GM19397 (cell line): ENCODE measurements around the gene DNAH11.
A peak's percentile ranks its signal among the peaks of the same experiment; 100 is the strongest.
"Not testable (repeated sequence)": the region's sequence is repeated elsewhere in the genome, so short reads cannot be mapped to it uniquely, and the experiment has no call there.

Experiments
- ATAC-seq: cut with Tn5 transposase; IDR thresholded peaks from one replicate; pipeline ENCODE4 v1.9.1; 2021; ENCODE audit warnings: mild to moderate bottlenecking, moderate library complexity; ENCODE audit not compliant: unreplicated experiment

DNAH11 gene

GRCh38 chr7:21766218-21766617 lies 223.4 kb downstream of the DNAH11 start:
- ATAC-seq: no peak

GRCh38 chr7:21767300-21767900 lies 224.6 kb downstream of the DNAH11 start:
- peak; percentile 68 for ATAC-seq

GRCh38 chr7:21768279-21768678 lies 225.4 kb downstream of the DNAH11 start:
- no peak for ATAC-seq

GRCh38 chr7:21771266-21771665 lies 228.4 kb downstream of the DNAH11 start:
- ATAC-seq: no peak

- ATAC-seq: no peak
Observed at GRCh38 chr7:21771906-21772610, 229.2 kb downstream of the DNAH11 start.

GRCh38 chr7:21773326-21773725 lies 230.5 kb downstream of the DNAH11 start:
- ATAC-seq: no peak

GRCh38 chr7:21777921-21778320 lies 235.1 kb downstream of the DNAH11 start:
- no peak for ATAC-seq

- ATAC-seq: no peak
Observed at GRCh38 chr7:21778953-21779352, 236.1 kb downstream of the DNAH11 start.

- no peak for ATAC-seq
Observed at GRCh38 chr7:21782996-21783395, 240.2 kb downstream of the DNAH11 start.

GRCh38 chr7:21784989-21785388 lies 242.2 kb downstream of the DNAH11 start:
- ATAC-seq: no peak

- no peak for ATAC-seq
Observed at GRCh38 chr7:21805791-21806190, 263.0 kb downstream of the DNAH11 start.

- ATAC-seq: no peak
Observed at GRCh38 chr7:21806388-21806787, 263.5 kb downstream of the DNAH11 start.

- ATAC-seq: no peak
Observed at GRCh38 chr7:21819048-21819447, 276.2 kb downstream of the DNAH11 start.

- ATAC-seq: no peak
Observed at GRCh38 chr7:21828841-21829240, 286.0 kb downstream of the DNAH11 start.

GRCh38 chr7:21829731-21830130 lies 286.9 kb downstream of the DNAH11 start:
- ATAC-seq: no peak

GRCh38 chr7:21844742-21845141 lies 301.9 kb downstream of the DNAH11 start:
- no peak for ATAC-seq

- no peak for ATAC-seq
Observed at GRCh38 chr7:21850531-21851285, 307.9 kb downstream of the DNAH11 start.

GRCh38 chr7:21851559-21851967 lies 308.7 kb downstream of the DNAH11 start:
- no peak for ATAC-seq

- not testable (repeated sequence) for ATAC-seq
Observed at GRCh38 chr7:21865631-21866204, 322.9 kb downstream of the DNAH11 start.

GRCh38 chr7:21866731-21867130 lies 323.9 kb downstream of the DNAH11 start:
- ATAC-seq: no peak

GRCh38 chr7:21867226-21867625 lies 324.4 kb downstream of the DNAH11 start:
- no peak for ATAC-seq
